Forelimb muscle (tissue), 1 donor: ENCODE data around the gene SOX14. TPM values are rescaled to one million over a fixed set of nuclear protein-coding genes. Genes with fewer than 3 reads are reported as not detected.

Experiments
- DNase-seq: peaks from one replicate; pipeline ENCODE4 v3.0.0-alpha.2; 2013; ENCODE audit warnings: low read depth
- polyA plus RNA-seq: library from polyadenylated mRNA; unstranded; fragments of 120-200 nt; gene quantifications from one replicate; pipeline ENCODE4 v1.2.1, GENCODE V29; 2013; ENCODE audit not compliant: insufficient read length

The SOX14 gene
- polyA plus RNA-seq, 1 donor, result not detected

DNA sequence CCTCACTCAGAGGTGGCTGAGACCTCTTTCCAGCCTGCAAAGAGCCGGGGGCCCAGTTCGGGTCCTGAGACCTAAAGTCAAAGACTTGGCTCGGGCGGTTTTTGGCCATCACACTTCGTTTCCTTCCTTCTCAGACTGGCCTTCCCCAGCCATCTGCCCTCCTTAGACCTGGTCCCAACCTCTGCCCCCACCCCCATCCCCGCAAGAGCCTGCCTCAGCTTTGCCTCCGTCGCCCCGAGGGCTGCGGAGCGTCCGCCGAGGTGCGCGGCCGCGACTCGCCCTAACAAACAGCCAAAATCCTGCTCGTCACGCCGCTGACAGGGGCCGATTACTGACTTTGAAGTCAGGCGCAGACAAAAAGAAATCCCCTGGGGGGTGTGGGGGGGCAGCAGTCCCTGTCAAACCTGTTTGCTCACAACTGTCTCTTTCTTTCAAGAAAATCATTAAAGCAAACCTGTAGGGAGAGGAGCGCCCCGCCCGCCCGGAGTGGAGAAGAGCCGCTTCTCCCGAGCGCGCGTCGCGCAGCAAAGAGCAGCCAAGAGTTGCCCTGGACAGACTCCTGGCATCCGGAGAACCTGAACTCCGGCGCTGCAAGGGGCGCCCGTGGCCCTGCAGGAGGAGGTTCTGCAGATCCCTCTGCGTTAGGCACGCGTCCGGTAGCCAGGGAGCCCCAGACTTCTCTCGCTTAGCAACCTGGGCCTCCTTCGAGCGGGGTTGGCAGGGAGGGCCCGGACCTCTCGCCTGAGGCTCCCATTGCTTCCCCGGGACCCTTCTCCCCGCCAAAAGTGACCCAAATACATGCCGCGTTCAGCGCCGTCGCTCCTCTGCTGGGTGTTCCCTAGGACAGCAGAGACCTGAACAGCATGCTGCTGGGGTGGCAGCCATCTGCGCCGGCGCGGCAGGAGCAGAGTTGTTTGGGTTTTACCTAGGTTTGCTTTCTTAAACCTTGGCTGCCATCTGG, 4.5 kb downstream of the SOX14 start:
- no peak for DNase-seq

DNA sequence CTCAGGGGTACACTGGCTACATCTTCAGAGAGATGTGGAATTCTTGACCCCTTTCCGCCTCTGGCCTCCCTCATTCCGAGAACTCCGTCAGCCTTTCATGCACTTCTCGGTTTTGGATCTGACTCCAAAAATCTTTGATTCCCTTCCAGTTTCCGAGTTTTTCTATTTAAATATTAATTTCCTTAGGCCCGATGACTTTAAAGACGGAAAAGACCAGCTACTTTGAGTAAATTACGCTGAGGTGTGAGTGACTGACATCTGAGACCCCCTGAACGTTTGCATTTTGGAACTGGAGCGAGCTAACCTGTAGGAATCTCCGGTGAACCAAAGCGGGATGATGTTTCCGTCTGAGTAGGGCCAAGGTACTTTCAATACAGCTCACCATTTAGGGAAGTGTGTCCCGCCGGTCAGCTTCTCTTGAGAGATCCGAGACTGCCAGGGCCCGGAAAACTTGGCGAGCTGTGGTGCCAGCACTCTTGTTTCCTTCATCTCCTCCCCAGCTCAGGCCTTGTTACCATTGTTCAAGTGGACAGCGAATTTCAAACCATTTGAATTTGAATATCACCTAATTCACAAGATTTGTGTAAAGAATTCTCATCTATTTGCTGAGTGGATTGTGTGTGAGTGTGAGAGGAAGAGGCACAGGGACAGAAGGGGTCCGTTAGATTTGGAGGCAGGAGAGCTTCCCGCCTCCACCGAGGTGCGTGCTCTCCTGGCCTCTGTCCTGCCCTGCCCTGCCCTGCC, 5.4 kb downstream of the SOX14 start:
- no peak for DNase-seq

DNA sequence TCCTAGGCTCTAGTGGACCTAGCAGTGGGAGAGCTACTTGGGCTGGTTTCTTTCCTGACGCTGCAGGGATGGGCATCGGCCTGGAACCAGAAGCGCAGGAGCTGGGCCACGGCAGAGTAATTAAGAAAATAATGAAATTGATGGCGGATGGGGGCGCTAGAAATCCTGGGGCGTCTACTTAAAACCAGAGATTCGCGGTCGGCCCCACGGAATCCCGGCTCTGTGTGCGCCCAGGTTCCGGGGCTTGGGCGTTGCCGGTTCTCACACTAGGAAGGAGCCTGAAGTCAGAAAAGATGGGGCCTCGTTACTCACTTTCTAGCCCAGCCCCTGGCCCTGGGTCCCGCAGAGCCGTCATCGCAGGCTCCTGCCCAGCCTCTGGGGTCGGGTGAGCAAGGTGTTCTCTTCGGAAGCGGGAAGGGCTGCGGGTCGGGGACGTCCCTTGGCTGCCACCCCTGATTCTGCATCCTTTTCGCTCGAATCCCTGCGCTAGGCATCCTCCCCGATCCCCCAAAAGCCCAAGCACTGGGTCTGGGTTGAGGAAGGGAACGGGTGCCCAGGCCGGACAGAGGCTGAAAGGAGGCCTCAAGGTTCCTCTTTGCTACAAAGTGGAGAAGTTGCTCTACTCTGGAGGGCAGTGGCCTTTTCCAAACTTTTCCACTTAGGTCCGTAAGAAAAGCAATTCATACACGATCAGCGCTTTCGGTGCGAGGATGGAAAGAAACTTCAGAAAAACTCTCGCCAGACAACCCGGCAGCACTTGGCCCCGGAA, 6.1 kb downstream of the SOX14 start:
- DNase-seq, result no peak

DNA sequence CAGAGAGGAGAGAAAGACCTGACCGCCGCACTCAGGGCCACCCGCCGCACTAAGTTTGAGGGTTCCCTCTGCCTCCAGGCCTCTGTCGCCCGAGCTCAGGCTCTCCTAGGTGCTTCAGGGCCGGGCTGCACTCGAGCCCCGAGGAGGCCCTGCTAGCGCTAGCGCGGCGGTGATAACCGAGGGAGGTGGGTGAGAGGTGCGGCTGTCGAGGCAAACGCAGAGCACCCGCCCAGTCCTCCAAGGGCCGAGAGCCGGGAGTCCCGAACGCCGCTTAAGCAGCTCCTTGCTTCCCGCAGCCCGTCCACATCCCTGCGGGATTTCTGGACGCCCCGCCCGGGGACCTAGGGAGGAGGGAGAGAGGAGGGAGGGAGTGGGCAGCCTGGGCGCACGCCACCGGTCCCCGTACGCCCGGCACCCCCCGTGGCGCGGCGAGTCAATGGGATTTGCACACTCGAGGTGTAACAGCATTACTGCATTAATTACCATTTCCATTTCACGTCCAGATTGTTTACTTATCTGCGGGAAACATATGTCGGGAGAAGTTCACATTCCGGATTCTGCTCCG, 6.8 kb downstream of the SOX14 start:
- no peak for DNase-seq

DNA sequence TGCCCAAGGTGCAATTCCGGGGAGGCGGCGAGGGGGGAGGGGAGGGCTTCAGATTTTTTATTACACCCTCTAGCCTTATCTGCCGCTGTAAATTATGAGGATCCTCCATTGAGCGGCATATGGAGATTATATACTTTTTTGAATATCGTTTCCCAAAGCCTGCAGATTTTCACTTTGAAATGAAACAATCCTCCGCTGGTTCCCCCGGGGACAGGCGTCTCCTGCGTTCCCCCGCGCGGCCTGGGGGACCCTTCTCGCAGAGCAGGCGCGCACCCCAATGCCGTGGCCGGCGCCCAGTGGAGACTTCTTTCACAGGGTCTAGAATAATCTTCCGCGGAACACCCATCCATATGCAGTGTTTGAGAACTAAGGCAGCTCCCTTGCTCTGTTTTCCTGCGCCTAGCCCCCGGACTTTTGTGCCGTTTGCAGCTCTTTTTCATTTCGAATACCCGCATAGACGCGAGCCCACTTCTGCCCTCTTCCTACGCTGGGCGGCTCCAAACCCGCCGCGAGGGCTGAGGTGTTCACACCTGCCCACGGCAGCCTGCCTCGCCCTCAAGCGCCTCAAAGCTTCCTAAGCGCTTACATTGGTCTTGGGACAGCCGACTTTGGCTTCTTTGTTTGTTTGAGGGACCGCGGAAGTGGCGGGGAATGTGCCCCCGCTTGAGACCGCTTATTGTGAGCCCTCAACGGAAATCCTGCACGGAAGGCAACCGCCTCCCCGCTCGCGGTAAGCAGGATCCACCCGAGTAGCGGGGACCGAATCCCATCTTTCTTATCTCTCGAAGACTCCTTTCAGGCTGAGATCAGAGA, 7.5 kb downstream of the SOX14 start:
- no peak for DNase-seq

DNA sequence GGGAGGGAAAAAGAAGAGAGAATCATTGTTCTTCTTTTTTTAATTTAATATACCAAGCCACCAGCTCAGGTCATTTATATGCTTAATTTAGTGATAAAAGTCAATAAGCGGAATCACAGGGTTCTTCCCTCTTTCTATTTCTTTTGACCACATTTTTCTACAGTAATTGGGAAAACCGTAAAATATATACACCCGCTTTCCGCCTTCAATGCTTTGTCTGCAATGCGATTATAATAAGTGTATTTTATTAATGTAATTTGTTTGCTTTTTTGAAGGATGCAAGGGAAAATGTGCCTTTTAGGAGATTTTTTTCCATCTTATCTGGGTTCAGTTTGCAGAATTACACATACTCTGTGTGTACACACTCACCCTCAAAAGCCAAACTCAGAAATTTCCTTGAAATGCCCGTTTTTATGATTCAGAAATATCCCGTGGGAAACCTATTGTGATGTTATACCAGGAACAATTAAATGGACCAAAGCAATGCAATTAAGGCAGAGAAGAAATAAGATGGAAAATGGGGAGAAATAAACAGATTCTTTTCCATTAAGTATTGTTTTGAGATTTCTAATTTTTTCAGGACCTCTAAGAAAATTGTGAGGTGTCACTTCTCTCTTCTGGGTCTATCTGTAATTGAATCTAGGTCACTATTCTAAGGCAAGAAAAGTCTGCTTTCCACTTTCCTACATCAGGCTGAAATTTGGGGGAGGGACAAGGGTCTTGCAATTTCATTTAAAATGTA, 8.3 kb downstream of the SOX14 start:
- no peak for DNase-seq

DNA sequence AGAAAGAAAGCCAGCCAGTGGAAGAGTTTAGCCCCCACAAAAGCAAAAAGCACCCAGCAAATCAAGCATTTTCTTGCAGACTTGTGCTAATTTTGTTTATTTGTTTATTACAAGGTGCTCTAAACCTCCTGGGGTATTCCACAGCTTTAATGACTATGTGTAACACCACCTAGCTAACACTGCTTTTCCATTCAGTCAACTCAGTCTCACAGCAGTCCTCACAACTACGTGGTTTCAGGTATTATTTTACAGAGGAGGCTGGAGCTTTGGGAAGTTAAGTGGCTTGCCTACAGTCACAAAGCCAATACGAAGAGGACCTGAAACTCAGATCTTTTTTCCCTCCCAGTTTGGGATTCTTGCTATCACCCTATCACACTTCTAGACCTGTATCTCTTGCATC, 14.8 kb downstream of the SOX14 start:
- no peak for DNase-seq

DNA sequence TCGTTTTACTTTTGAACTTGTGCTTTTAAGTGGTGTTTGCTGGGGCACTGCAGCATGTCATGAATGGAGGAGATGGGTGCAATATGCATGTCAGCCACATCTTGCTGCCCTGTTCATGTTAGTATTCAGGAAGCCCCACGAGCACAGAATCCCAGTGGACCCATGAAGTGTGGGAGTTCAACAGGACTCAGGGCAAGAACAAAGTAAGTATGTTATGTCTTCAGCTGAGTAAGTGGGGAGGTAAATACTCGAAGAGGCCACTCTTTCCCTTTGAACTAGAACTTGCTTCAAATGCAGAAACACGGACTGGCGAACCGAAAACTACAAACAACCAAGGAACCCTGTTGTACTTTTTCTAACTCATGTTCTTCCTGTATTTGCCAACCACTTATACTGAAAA, 23.4 kb downstream of the SOX14 start:
- no peak for DNase-seq

DNA sequence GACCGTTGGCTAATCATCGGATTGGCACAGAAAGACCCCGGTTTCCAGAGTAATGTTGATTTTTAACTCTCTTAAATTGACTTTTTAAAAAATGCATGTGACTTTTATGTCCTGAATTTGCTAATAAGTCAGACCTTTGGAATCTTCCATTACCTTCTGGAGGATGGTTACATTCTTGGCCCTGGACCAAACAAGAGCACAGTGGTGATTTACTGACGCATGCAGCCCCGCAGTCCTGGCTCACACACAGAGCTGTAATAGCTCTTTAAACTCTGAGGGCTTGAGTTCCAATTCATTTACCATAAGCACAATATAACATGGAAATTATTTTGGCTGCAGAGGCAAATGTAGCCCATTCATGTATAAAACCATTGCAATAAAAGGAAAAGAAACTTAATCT, 25.1 kb downstream of the SOX14 start:
- DNase-seq, result no peak

DNA sequence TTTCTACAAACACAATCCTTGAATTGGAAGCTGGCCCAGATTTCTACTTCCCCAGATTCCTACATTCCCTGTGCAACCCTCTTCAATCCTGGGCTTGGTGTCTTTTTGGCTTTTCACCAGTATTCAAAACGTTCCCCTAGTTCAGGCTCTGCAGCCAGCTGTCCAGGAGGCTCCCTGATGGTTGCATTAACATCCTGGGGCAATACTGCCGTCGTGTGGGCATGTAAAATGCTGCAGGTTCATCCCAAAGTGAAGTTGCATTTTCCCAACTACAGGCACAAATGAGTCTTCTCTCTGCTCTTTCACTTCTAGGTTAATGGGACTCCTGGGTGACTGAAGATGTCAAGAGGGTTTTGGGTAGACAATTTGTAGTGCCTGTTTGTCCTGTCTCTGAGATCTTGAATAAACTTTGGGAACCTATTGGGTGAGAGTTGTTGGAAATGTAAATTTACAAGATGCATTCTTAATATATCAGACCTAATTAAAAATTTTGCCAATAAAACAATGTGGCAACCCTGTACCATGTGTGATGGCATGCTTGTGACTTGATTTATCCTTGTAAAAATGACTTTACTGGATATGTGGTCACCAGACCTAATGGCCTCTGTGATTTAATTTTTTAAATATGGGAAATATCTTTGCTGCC, 28.6 kb downstream of the SOX14 start:
- DNase-seq, result no peak

DNA sequence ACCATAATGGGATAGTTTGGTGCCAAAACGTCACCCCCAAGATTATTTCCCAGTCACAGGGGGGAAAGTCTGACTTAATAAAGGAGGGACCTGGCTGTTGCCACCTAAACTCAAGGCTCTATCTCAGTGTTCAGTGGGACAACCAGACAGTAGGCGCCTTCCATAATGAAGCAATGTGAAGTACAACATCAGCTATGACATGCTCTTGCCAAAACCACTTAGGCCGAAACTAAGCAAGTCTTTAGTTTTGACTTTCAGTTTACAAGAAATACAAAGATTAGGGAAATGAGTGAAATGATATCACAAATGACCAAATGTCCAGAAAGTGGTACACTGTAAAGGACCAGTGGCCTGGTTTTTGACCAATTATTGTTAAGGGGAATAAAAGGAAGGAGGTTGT, 32.9 kb downstream of the SOX14 start:
- DNase-seq, result no peak

DNA sequence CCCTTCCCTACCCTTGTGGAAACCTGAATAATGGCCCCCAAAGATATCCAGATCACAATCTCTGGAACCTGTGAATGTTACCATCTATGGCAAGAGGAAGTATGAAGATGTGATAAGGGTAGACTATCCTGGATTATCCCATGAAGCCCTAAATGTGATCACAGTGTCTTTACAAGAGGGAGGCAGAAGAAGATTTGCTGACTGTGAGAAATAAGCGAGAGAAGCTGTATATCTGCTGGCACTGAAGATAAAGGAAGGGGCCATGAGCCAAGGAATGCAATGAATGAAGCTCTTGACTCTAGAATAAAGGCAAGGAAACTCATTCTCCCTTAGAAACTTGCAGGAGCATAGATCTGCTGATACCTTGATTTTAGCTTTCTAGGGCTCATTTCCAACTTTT, 39.1 kb downstream of the SOX14 start:
- no peak for DNase-seq

DNA sequence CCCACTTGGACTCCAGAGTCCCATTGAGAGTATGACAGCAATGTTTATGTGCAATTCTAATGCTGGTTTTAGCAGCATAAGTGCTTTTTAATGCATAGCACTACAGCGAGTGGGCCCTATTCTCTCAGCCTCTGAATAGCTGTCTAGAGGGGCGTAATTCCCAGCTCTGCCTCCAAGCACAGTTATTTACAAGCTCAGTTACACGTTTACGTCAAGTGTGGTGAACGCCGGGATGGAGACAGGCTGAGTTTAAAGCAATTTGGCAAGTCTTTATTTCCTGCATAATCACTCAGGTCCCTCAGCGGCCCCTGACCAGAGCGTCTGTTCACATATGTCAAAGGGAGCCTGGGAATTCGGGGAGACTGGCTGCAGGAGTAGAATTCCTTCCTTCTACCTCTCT, 43.9 kb downstream of the SOX14 start:
- DNase-seq, result no peak

DNA sequence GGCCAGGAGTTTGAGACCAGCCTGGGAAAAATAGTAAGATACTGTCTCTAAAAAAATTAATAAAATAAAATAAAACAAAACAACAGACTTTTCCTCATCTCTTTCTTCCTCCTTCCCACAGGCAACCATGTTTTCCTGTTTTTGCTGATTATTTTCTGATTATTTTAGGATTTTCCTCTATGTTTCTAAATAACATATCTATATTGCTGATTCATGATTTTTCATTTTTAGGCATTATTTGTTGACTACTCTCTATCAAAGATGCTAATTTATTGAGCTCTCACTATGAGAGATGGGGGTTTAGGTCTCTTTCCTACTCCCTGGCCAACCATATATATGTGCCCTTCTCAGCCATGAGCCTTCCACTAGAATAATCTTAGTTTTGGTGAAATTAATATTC, 45.4 kb downstream of the SOX14 start:
- DNase-seq, result no peak

DNA sequence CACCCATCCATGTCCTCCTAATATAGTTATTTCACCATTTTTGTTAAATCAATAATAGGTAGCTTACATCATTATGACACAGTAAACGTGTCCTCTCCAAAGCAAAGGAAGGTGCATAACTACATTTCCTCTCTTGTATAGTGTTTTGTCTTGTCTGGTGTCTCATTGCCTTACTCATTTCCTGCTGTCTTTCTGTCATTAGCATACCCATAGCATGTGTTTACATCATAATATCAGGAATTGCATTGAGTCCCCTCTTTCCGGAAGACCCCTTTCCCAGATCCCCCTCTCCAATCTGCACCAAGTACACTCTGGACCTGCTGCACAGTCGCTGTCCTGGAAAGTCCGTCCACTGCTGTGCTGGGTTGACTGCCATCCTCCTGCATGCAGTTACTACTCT, 47.9 kb downstream of the SOX14 start:
- DNase-seq, result no peak

DNA sequence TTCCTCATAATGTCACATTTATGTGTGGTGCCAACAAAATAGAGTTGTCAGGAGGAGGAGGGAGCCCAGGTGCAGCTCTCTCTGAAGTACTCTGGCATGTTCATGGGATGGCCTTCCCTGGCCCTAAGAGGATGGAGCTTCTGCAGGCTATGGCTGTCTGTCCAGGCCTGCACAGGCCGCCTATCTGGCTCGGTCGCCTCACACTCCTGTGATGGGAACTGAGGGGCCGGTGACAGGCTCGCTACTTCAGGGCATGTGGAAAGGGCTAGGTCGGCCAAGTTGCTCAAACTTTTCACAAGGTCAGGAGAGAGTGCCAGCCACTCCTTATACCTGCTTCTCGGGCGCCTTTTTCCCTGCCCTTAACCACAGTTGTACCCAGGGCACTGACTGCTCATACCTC, 51.1 kb downstream of the SOX14 start:
- no peak for DNase-seq
